GM12864 (cell line): ENCODE measurements around the gene FBLN5.
"Not testable (repeated sequence)": the region's sequence is repeated elsewhere in the genome, so short reads cannot be mapped to it uniquely, and the experiment has no call there.

Source experiments
- DNase-seq: peaks from one replicate; pipeline ENCODE4 v3.0.0-alpha.2; 2011; ENCODE audit warnings: low read depth
- H3K4me3 ChIP-seq: 2 replicates; pipeline ENCODE4 v1.5.1; 2011; ENCODE audit warnings: mild to moderate bottlenecking, low read depth, low read length, control low read depth
- CTCF ChIP-seq: IDR thresholded peaks from 2 replicates; pipeline ENCODE4 v1.5.1; 2011; ENCODE audit warnings: low read depth, mild to moderate bottlenecking, moderate library complexity, low read length, control low read depth, inconsistent platforms; ENCODE audit errors: missing control alignments

The FBLN5 gene

DNA sequence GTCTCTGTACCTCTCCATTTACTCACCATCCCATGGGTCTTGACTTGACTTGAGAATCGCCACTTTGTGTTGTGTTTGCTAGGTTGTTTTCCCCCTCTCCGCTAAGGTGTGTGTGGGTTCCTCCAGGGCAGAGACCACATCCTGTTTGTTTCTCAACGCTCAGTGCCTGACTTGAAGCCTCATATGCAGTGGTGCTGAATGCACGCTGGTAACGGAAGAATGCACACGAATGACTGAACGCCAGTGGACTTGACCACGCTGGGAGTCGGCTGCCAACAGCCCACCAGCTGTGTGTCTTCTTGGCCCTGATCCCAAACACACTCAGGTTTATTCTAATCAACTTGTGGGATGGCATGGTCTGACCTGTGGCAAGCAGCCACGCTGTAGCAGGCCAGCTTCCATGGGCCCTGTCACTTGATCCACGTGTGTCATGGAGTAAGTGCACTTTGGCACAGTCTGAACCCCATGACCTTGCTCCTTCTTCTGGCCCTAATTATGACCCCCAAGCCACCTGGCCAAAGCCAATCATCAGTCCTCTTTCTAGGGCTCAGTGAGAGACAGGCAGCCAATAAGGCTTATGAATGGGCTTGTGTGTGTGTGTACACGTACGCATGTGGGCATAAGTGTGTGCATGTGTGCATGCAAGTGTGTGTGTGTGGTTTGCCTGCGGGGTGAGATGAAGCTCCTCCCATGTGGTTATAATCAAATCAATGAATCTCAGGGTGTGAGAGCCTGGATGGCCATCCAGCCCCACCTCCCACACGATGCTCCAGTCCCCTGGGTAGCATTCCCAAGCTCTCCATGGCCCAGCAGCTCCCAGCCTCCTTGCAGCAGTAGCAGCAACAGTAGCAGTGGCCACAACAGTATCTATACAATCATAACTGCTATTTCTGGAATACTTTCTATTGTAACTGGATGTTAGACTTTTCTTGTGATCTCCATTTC lies 73.8 kb downstream of the FBLN5 start:
- peak; percentile 72 for DNase-seq
- no peak overlapping the region for H3K4me3 ChIP-seq
- no peak for TF ChIP-seq CTCF

GRCh38 chr14:91872517-91873470 lies 74.7 kb downstream of the FBLN5 start:
- no peak overlapping the region for H3K4me3 ChIP-seq
- DNase-seq: no peak
- TF ChIP-seq CTCF: no peak

- DNase-seq: no peak
- TF ChIP-seq CTCF: no peak
- H3K4me3 ChIP-seq: no peak overlapping the region
Observed at GRCh38 chr14:91872011-91872501, 75.4 kb downstream of the FBLN5 start.

DNA sequence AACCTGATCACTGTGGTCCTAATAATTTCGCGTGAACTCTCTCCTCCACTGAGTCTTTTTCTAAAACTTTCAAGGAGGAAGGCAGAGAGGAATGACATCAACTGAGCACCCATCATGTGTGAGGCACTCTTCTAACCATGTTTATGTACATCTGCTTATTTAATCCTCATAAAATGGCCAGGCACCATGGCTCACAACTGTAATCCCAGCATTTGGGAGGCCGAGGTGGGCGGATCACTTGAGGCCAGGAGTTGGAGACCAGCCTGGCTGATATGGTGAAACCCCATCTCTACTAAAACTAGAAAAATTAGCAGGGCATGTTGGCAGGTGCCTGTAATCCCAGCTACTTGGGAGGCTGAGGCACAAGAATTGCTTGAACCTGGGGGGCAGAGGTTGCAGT lies 76.1 kb downstream of the FBLN5 start:
- not testable (repeated sequence) for H3K4me3 ChIP-seq, DNase-seq

DNA sequence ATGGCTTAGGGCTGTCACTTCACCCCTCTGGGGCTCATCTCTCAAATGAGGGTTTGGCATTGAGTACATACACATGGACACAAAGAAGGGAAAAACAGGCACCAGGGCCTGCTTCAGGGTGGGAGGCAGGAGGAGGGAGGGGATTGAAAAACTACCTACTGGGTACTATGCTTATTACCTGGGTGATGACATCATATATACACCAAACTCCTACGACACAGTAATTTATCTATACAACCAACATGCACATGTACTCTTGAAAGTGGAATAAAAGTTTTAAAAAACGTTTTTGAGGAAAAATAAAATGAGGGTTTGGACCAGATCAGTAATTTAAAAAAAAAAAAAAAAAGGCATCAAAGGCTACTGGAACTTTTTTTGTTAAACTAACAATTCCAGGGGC lies 76.6 kb downstream of the FBLN5 start:
- H3K4me3 ChIP-seq: no peak overlapping the region
- no peak for TF ChIP-seq CTCF
- no peak for DNase-seq

GRCh38 chr14:91870001-91870400 lies 77.5 kb downstream of the FBLN5 start:
- no peak for TF ChIP-seq CTCF
- H3K4me3 ChIP-seq: no peak overlapping the region
- DNase-seq: no peak

- no peak for TF ChIP-seq CTCF
- no peak overlapping the region for H3K4me3 ChIP-seq
- DNase-seq: no peak
Observed at GRCh38 chr14:91869556-91869955, 77.9 kb downstream of the FBLN5 start.
